Neuronal stem cell (in vitro differentiated cells): ENCODE measurements around the gene ISYNA1.

ENCODE experiments used
- DNase-seq: peaks from one replicate; pipeline ENCODE4 v3.0.0-alpha.2; 2013; ENCODE audit warnings: low spot score
- H2AFZ ChIP-seq: one replicate; pipeline ENCODE4 v1.6.1; 2013; ENCODE audit warnings: mild to moderate bottlenecking, low read length, inconsistent platforms
- H2AK5ac ChIP-seq: 2 replicates; pipeline ENCODE4 v1.6.1; 2013; ENCODE audit warnings: low read depth, mild to moderate bottlenecking, inconsistent platforms, low read length, moderate library complexity, mixed read lengths
- H2BK120ac ChIP-seq: 2 replicates; pipeline ENCODE4 v1.6.1; 2013; ENCODE audit warnings: low read depth, mild to moderate bottlenecking, inconsistent platforms, low read length, moderate library complexity, mixed read lengths
- H2BK12ac ChIP-seq: one replicate; pipeline ENCODE4 v1.6.1; 2013; ENCODE audit warnings: low read length, inconsistent platforms
- H2BK15ac ChIP-seq: 2 replicates; pipeline ENCODE4 v1.6.1; 2013; ENCODE audit warnings: mild to moderate bottlenecking, low read length, inconsistent platforms, mixed read lengths
- H2BK5ac ChIP-seq: one replicate; pipeline ENCODE4 v1.6.1; 2013; ENCODE audit warnings: inconsistent platforms, mild to moderate bottlenecking, low read length, moderate library complexity
- H3K14ac ChIP-seq: one replicate; pipeline ENCODE4 v1.6.1; 2013; ENCODE audit warnings: low read length, inconsistent platforms
- H3K18ac ChIP-seq: 2 replicates; pipeline ENCODE4 v1.6.1; 2013; ENCODE audit warnings: low read length, inconsistent platforms
- H3K23ac ChIP-seq: 2 replicates; pipeline ENCODE4 v1.6.1; 2013; ENCODE audit warnings: low read depth, mild to moderate bottlenecking, mixed read lengths, low read length, inconsistent platforms; ENCODE audit not compliant: poor library complexity
- H3K27ac ChIP-seq: replicated peaks from 3 replicates; pipeline ENCODE4 v1.5.1; 2013; ENCODE audit warnings: low read length, inconsistent platforms
- H3K27me3 ChIP-seq, 3 experiments: 2 replicates each; pipeline ENCODE4 v1.6.1; 2013; ENCODE audit warnings: low read length in 3 of 3, mild to moderate bottlenecking in 2 of 3, inconsistent platforms in 1 of 3, low read depth in 1 of 3, mixed read lengths in 1 of 3, moderate library complexity in 1 of 3; ENCODE audit not compliant: control insufficient read depth in 3 of 3, insufficient read depth in 3 of 3
- H3K36me3 ChIP-seq, 2 donors: replicated peaks in 1 of 2; 2 replicates each; pipeline ENCODE4 v1.6.1; 2013; ENCODE audit warnings: low read length in 2 of 2; ENCODE audit not compliant: control insufficient read depth in 2 of 2, insufficient read depth in 2 of 2
- H3K4ac ChIP-seq: 2 replicates; pipeline ENCODE4 v1.6.1; 2013; ENCODE audit warnings: inconsistent platforms, mild to moderate bottlenecking, low read length, moderate library complexity
- H3K4me1 ChIP-seq, 2 donors: 1 replicate in 1 of 2; 2 replicates in 1 of 2; pipeline ENCODE4 v1.6.1; 2013; ENCODE audit warnings: low read length in 2 of 2, low read depth in 1 of 2; ENCODE audit not compliant: control insufficient read depth in 2 of 2, insufficient read depth in 1 of 2
- H3K4me2 ChIP-seq: one replicate; pipeline ENCODE4 v1.6.1; 2013; ENCODE audit warnings: mild to moderate bottlenecking, low read length, inconsistent platforms; ENCODE audit not compliant: insufficient read depth, poor library complexity, severe bottlenecking
- H3K4me3 ChIP-seq, 2 donors: 2 replicates each; pipeline ENCODE4 v1.5.1; 2013; ENCODE audit warnings: low read length in 2 of 2, mild to moderate bottlenecking in 2 of 2, inconsistent platforms in 1 of 2, moderate library complexity in 1 of 2
- H3K79me1 ChIP-seq: one replicate; pipeline ENCODE4 v1.6.1; 2013; ENCODE audit warnings: low read depth, mild to moderate bottlenecking, inconsistent platforms, low read length, moderate library complexity
- H3K9ac ChIP-seq: one replicate; pipeline ENCODE4 v1.6.1; 2013; ENCODE audit warnings: mild to moderate bottlenecking, low read depth, low read length, inconsistent platforms; ENCODE audit not compliant: poor library complexity
- H3K9me3 ChIP-seq, 2 donors: replicated peaks in 1 of 2; 2 replicates each; pipeline versions ENCODE3 to v1.6.1; 2013; ENCODE audit warnings: low read length in 2 of 2, mild to moderate bottlenecking in 2 of 2, inconsistent platforms in 1 of 2, low read depth in 1 of 2, mixed read lengths in 1 of 2, moderate library complexity in 1 of 2; ENCODE audit not compliant: control insufficient read depth in 2 of 2, insufficient read depth in 1 of 2
- H4K8ac ChIP-seq: one replicate; pipeline ENCODE4 v1.6.1; 2013; ENCODE audit warnings: low read depth, mild to moderate bottlenecking, inconsistent platforms, low read length, moderate library complexity
- H4K91ac ChIP-seq: one replicate; pipeline ENCODE4 v1.6.1; 2013; ENCODE audit warnings: low read length, low read depth, mild to moderate bottlenecking, inconsistent platforms; ENCODE audit not compliant: poor library complexity
- WGBS, 2 donors: extraction: QIAGEN DNeasy Blood & Tissue Kit; methylation state at CpG; one replicate each; pipeline ENCODE4 v1.1.7; 2013; ENCODE audit warnings: missing lambda C conversion rate in 2 of 2, mixed read lengths in 1 of 2; ENCODE audit not compliant: insufficient read length in 2 of 2, insufficient replicate concordance in 1 of 2; ENCODE audit errors: extremely low coverage in 2 of 2; 5-methylcytosine and 5-hydroxymethylcytosine counted together

The ISYNA1 gene

DNA sequence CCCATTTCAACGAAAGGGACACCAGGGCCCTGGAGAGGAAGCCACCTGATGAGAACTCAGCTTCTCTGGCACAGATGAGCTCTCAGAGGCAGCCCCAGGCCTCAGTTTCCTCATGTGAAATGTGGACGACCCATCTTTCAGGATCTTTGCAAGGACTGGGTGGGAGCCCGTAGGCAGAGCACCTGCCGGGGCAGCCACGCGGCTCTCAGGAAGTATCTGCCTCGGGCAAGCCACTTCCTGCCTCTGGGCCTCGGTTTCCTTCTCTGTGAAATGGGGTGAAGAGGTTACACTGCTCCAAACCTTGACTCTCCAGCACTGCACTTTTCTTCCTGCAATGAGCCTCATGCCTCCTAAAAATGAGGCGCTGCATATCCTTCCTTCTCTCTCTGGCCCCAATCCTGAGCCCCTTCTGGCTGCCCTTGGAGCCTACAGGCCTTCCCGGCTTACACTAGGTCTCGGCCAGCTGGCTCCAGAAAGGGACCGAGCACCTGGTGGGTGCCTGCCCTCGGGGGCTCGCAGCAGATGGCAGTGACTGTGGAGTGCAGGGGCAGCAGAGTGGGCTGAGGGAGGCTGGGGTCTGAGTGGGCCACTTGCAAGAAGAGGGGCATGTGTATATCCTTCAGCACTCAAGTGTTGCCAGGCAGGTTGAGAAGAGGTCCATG lies 15.3 kb downstream of the ISYNA1 start:
- Histone ChIP-seq H3K9me3 (peaks cover 0 to 2% of the 10 kb centered on the region in 2 donors), H4K91ac (no peak overlapping the region), H3K4me2 (no peak overlapping the region), H2BK120ac (no peak overlapping the region), H3K27ac (no peak overlapping the region), H3K23ac (no peak overlapping the region), H3K14ac (no peak overlapping the region), H3K9ac (peak overlapping the region; percentile 63), H2BK5ac (peak overlapping the region; percentile 35), H3K4me1 (peaks cover 30 to 60% of the 10 kb centered on the region in 2 donors), H3K4me3 (no peak overlapping the region), H3K79me1 (peaks cover 19% of the 10 kb centered on the region), H2BK12ac (no peak overlapping the region), H3K18ac (no peak overlapping the region), H2BK15ac (no peak overlapping the region), H2AK5ac (peak overlapping the region; percentile 83), H3K36me3 (peaks cover 0 to 22% of the 10 kb centered on the region in 2 donors), H3K27me3 (peaks cover 0 to 20% (median 0%) of the 10 kb centered on the region in 3 experiments), H3K4ac (no peak overlapping the region), H4K8ac (no peak overlapping the region), H2AFZ (no peak overlapping the region)
- DNase-seq: no peak
- no CpG with 5 or more reads among the region's 14 CpGs for WGBS, 2 donors

- Histone ChIP-seq H3K9ac (peak overlapping the region; percentile 7), H3K23ac (peak overlapping the region; percentile 37), H2AK5ac (peak overlapping the region; percentile 36), H2AFZ (no peak overlapping the region), H3K79me1 (peaks cover 15% of the 10 kb centered on the region), H3K4me2 (no peak overlapping the region), H4K91ac (no peak overlapping the region), H3K9me3 (peaks cover 0 to 2% of the 10 kb centered on the region in 2 donors), H2BK12ac (no peak overlapping the region), H2BK5ac (no peak overlapping the region), H3K36me3 (peaks cover 0 to 15% of the 10 kb centered on the region in 2 donors), H4K8ac (no peak overlapping the region), H3K4me1 (peaks cover 36 to 62% of the 10 kb centered on the region in 2 donors), H2BK15ac (no peak overlapping the region), H3K14ac (no peak overlapping the region), H3K18ac (no peak overlapping the region), H2BK120ac (no peak overlapping the region), H3K4ac (no peak overlapping the region), H3K27me3 (peaks cover 0 to 20% (median 0%) of the 10 kb centered on the region in 3 experiments), H3K27ac (no peak overlapping the region), H3K4me3 (peak overlapping the region in 1 of 2 donors; percentile 0)
- no peak for DNase-seq
- WGBS, 2 donors: no CpG with 5 or more reads among the region's 12 CpGs
These were observed 16.5 kb downstream of the ISYNA1 start for GRCh38 chr19:18421371-18421959.

GRCh38 chr19:18420930-18421329 lies 17.0 kb downstream of the ISYNA1 start:
- no peak overlapping the region for H2BK5ac ChIP-seq
- no peak overlapping the region for H2BK120ac ChIP-seq
- H3K36me3 ChIP-seq: peaks cover 0 to 15% of the 10 kb centered on the region in 2 donors
- peaks cover 0 to 20% (median 0%) of the 10 kb centered on the region in 3 experiments for H3K27me3 ChIP-seq
- peak overlapping the region; percentile 43 for H4K91ac ChIP-seq
- no peak overlapping the region for H3K18ac ChIP-seq
- no peak for DNase-seq
- H2AFZ ChIP-seq: no peak overlapping the region
- H3K4me3 ChIP-seq: peak overlapping the region in 1 of 2 donors; percentile 83
- no peak overlapping the region for H3K4me2 ChIP-seq
- H3K9ac ChIP-seq: no peak overlapping the region
- H3K4ac ChIP-seq: no peak overlapping the region
- peaks cover 0 to 2% of the 10 kb centered on the region in 2 donors for H3K9me3 ChIP-seq
- H3K79me1 ChIP-seq: peaks cover 14% of the 10 kb centered on the region
- H3K4me1 ChIP-seq: peaks cover 36 to 64% of the 10 kb centered on the region in 2 donors
- no peak overlapping the region for H4K8ac ChIP-seq
- H3K14ac ChIP-seq: no peak overlapping the region
- no peak overlapping the region for H3K27ac ChIP-seq
- no CpG with 5 or more reads among the region's 2 CpGs for WGBS, 2 donors
- H3K23ac ChIP-seq: peak overlapping the region; percentile 37
- H2BK12ac ChIP-seq: no peak overlapping the region
- H2BK15ac ChIP-seq: no peak overlapping the region
- H2AK5ac ChIP-seq: peak overlapping the region; percentile 36
